ENCODE measurements around the gene ADH4.

Gene ADH4

DNA sequence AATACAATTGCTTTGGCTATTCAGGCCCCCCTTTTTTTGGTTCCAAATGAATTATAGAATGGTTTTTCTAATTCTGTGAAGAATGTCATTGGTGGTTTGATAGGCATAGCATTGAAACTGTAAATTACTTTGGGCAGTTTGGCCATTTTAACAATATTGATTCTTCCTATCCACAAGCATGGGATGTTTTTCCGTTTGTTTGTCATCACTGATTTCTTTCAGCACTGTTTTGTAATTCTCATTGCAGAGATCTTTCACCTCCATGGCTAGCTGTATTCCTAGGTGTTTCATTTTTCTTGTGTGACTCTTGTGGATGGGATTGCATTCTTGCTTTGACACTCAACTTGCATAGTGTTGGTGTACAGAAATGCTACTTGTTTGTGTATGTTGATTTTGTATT lies 41.9 kb upstream of the ADH4 start:
- no peak for TF ChIP-seq CSDC2 (CRISPR knock-in tag; IDR thresholded peaks at IDR 0.05)
- TF ChIP-seq ARNTL (CRISPR knock-in tag; IDR thresholded peaks at IDR 0.05; ENCODE audit: borderline replicate concordance, low read depth): no peak
- TF ChIP-seq, protein P1, sequence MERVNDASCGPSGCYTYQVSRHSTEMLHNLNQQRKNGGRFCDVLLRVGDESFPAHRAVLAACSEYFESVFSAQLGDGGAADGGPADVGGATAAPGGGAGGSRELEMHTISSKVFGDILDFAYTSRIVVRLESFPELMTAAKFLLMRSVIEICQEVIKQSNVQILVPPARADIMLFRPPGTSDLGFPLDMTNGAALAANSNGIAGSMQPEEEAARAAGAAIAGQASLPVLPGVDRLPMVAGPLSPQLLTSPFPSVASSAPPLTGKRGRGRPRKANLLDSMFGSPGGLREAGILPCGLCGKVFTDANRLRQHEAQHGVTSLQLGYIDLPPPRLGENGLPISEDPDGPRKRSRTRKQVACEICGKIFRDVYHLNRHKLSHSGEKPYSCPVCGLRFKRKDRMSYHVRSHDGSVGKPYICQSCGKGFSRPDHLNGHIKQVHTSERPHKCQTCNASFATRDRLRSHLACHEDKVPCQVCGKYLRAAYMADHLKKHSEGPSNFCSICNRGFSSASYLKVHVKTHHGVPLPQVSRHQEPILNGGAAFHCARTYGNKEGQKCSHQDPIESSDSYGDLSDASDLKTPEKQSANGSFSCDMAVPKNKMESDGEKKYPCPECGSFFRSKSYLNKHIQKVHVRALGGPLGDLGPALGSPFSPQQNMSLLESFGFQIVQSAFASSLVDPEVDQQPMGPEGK (CRISPR knock-in tag; IDR thresholded peaks at IDR 0.05; ENCODE audit: borderline replicate concordance): no peak
- no peak for TF ChIP-seq CREB5 (CRISPR knock-in tag; IDR thresholded peaks at IDR 0.05; ENCODE audit: low read depth)
- TF ChIP-seq ZNF565 (CRISPR knock-in tag; conservative IDR thresholded peaks at IDR 0.05; ENCODE audit: low read depth): no peak
- TF ChIP-seq, protein P2, sequence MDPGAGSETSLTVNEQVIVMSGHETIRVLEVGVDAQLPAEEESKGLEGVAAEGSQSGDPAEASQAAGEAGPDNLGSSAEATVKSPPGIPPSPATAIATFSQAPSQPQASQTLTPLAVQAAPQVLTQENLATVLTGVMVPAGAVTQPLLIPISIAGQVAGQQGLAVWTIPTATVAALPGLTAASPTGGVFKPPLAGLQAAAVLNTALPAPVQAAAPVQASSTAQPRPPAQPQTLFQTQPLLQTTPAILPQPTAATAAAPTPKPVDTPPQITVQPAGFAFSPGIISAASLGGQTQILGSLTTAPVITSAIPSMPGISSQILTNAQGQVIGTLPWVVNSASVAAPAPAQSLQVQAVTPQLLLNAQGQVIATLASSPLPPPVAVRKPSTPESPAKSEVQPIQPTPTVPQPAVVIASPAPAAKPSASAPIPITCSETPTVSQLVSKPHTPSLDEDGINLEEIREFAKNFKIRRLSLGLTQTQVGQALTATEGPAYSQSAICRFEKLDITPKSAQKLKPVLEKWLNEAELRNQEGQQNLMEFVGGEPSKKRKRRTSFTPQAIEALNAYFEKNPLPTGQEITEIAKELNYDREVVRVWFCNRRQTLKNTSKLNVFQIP (CRISPR knock-in tag; IDR thresholded peaks at IDR 0.05; ENCODE audit: borderline replicate concordance, low read depth): no peak
- no peak for TF ChIP-seq ZFP30 (CRISPR knock-in tag; IDR thresholded peaks at IDR 0.05)
- TF ChIP-seq ISL1 (CRISPR knock-in tag; IDR thresholded peaks at IDR 0.05): no peak
- no peak for TF ChIP-seq SNAI2 (CRISPR knock-in tag; IDR thresholded peaks at IDR 0.05)
- TF ChIP-seq ESRRG (CRISPR knock-in tag; IDR thresholded peaks at IDR 0.05): no peak
- TF ChIP-seq TOX (CRISPR knock-in tag; IDR thresholded peaks at IDR 0.05; ENCODE audit: borderline replicate concordance): no peak
- TF ChIP-seq ZC3H10 (CRISPR knock-in tag; IDR thresholded peaks at IDR 0.05): no peak
- no peak for TF ChIP-seq GLIS3 (CRISPR knock-in tag; IDR thresholded peaks at IDR 0.05)
- no peak for TF ChIP-seq PPARA (CRISPR knock-in tag; IDR thresholded peaks at IDR 0.05; ENCODE audit: borderline replicate concordance)
- no peak for TF ChIP-seq RARB (CRISPR knock-in tag; IDR thresholded peaks at IDR 0.05)

DNA sequence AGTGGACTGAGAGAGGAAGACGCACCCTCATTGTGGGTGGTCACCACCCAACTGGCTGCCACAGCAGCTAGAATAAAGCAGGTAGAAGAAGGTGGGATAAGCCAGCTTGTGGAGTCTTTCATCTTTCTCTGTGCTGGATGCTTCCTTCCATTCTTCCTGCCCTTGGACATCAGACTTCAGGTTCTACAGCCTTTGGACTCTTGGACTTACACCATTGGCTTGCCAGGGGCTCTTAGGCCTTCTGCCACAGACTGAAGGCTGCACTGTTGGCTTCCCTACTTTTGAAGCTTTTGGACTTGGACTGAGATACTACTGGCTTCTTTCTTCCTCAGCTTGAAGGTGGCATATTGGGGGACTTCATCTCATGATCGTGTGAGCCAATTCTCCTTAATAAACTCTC lies 41.5 kb upstream of the ADH4 start:
- no peak for TF ChIP-seq ISL1 (CRISPR knock-in tag; IDR thresholded peaks at IDR 0.05)
- TF ChIP-seq SNAI2 (CRISPR knock-in tag; IDR thresholded peaks at IDR 0.05): no peak
- TF ChIP-seq ZNF8 (CRISPR knock-in tag; IDR thresholded peaks at IDR 0.05): no peak
- no peak for TF ChIP-seq CREB5 (CRISPR knock-in tag; IDR thresholded peaks at IDR 0.05; ENCODE audit: low read depth)
- no peak for TF ChIP-seq ZFP3 (CRISPR knock-in tag; IDR thresholded peaks at IDR 0.05)
- no peak for TF ChIP-seq TOX (CRISPR knock-in tag; IDR thresholded peaks at IDR 0.05; ENCODE audit: borderline replicate concordance)
- TF ChIP-seq, protein P2 (CRISPR knock-in tag; IDR thresholded peaks at IDR 0.05; ENCODE audit: borderline replicate concordance, low read depth): no peak
- no peak for TF ChIP-seq ZNF70 (CRISPR knock-in tag; IDR thresholded peaks at IDR 0.05)
- TF ChIP-seq TCF4 (CRISPR knock-in tag; IDR thresholded peaks at IDR 0.05; ENCODE audit: borderline replicate concordance): no peak
- no peak for TF ChIP-seq ZNF565 (CRISPR knock-in tag; conservative IDR thresholded peaks at IDR 0.05; ENCODE audit: low read depth)
- TF ChIP-seq RARB (CRISPR knock-in tag; IDR thresholded peaks at IDR 0.05): no peak
- no peak for TF ChIP-seq PPARA (CRISPR knock-in tag; IDR thresholded peaks at IDR 0.05; ENCODE audit: borderline replicate concordance)
- no peak for TF ChIP-seq CSDC2 (CRISPR knock-in tag; IDR thresholded peaks at IDR 0.05)
- TF ChIP-seq ESRRG (CRISPR knock-in tag; IDR thresholded peaks at IDR 0.05): no peak
- TF ChIP-seq, protein P1 (CRISPR knock-in tag; IDR thresholded peaks at IDR 0.05; ENCODE audit: borderline replicate concordance): no peak
- TF ChIP-seq BACH2 (CRISPR knock-in tag; IDR thresholded peaks at IDR 0.05; ENCODE audit: borderline replicate concordance): no peak
- TF ChIP-seq ZC3H10 (CRISPR knock-in tag; IDR thresholded peaks at IDR 0.05): no peak
- TF ChIP-seq GLIS3 (CRISPR knock-in tag; IDR thresholded peaks at IDR 0.05): no peak
- ATAC-seq: no peak

More for the DNA sequence above, 41.9 kb upstream of the ADH4 start:
- ATAC-seq: no peak

All from SK-N-SH treated with all-trans-retinoic acid at 6 μM for 48 hours (cell line).